B cell (primary cell): ENCODE measurements around the gene PTPRG. TPM values are rescaled to one million over a fixed set of nuclear protein-coding genes. Genes with fewer than 3 reads are reported as not detected.

Experiments used
- ATAC-seq: fragments of 200-7000 bp; cut with Tn5 transposase; one replicate; pipeline ENCODE4 v1.10.0; 2021; ENCODE audit warnings: low read depth, mild to moderate bottlenecking, moderate number of reproducible peaks, moderate library complexity
- CTCF ChIA-PET: fragments of 350-600 bp; sonication (Branson Sonifier 250); formaldehyde crosslinking; loops from one replicate; lab custom pipeline; 2021; ENCODE audit warnings: antibody characterized with exemption, inconsistent platforms; lab: Charles Lee
- POLR2A ChIA-PET: fragments of 350-600 bp; sonication (Branson Sonifier 250); formaldehyde crosslinking; loops from one replicate; lab custom pipeline; 2021; ENCODE audit warnings: antibody characterized with exemption; lab: Charles Lee
- DNase-seq: peaks from one replicate; pipeline ENCODE4 v3.0.0; 2013
- H2AFZ ChIP-seq: 2 replicates; pipeline ENCODE4 v1.6.1; 2012; ENCODE audit warnings: mild to moderate bottlenecking, low read depth, low read length; ENCODE audit not compliant: insufficient read depth, poor library complexity, severe bottlenecking
- H3K27ac ChIP-seq, 2 donors: 1 replicate in 1 of 2; 2 replicates in 1 of 2; pipeline ENCODE4 v1.5.1; 2012 to 2013; ENCODE audit warnings: low read length in 2 of 2, mild to moderate bottlenecking in 2 of 2, moderate library complexity in 1 of 2
- H3K27me3 ChIP-seq, 4 experiments: fragments of 200-600 bp in 1 of 4; sonication (generic) in 1 of 4; replicated peaks in 1 of 4; 1 replicate in 2 of 4; 2 replicates in 2 of 4; pipeline versions ENCODE4 v1.6.1 to v1.7.0; 2013 to 2016; ENCODE audit warnings: low read length in 3 of 4, mild to moderate bottlenecking in 2 of 4, mixed read lengths in 1 of 4, moderate library complexity in 1 of 4; ENCODE audit not compliant: insufficient read depth in 4 of 4, control insufficient read depth in 3 of 4; ENCODE audit errors: control extremely low read depth in 1 of 4
- H3K36me3 ChIP-seq, 2 experiments: replicated peaks in 1 of 2; 1 replicate in 1 of 2; 2 replicates in 1 of 2; pipeline versions ENCODE4 v1.6.1 to v1.7.1; 2013; ENCODE audit warnings: low read length in 1 of 2; ENCODE audit not compliant: insufficient read depth in 2 of 2, control insufficient read depth in 1 of 2; ENCODE audit errors: control extremely low read depth in 1 of 2, extremely low read depth in 1 of 2
- H3K4me1 ChIP-seq, 2 donors: fragments of 200-600 bp in 1 of 2; sonication (generic) in 1 of 2; 1 replicate in 1 of 2; 2 replicates in 1 of 2; pipeline versions ENCODE4 v1.5.1 to v1.6.1; 2013 to 2017; ENCODE audit warnings: low read length in 2 of 2; ENCODE audit not compliant: control insufficient read depth in 2 of 2, insufficient read depth in 2 of 2
- H3K4me2 ChIP-seq: replicated peaks from 2 replicates; pipeline ENCODE3; 2012; ENCODE audit warnings: mild to moderate bottlenecking, low read depth, low read length; ENCODE audit not compliant: poor library complexity, severe bottlenecking
- H3K4me3 ChIP-seq, 5 experiments: fragments of 200-600 bp in 1 of 5; sonication (generic) in 1 of 5; 1 replicate in 3 of 5; 2 replicates in 2 of 5; pipeline versions ENCODE4 v1.5.1 to v1.7.0; 2011 to 2016; ENCODE audit warnings: low read length in 4 of 5, mild to moderate bottlenecking in 4 of 5, low read depth in 2 of 5, control low read depth in 1 of 5, moderate library complexity in 1 of 5; ENCODE audit not compliant: insufficient read depth in 1 of 5; ENCODE audit errors: control extremely low read depth in 1 of 5, extremely low read depth in 1 of 5
- H3K79me2 ChIP-seq: fragments of 200-600 bp; sonication (generic); one replicate; pipeline ENCODE4 v1.6.0; 2016; ENCODE audit warnings: low read length; ENCODE audit not compliant: control insufficient read depth, insufficient read depth
- H3K9ac ChIP-seq: fragments of 200-600 bp; sonication (generic); 2 replicates; pipeline ENCODE4 v1.6.1; 2017; ENCODE audit warnings: mild to moderate bottlenecking, low read length, moderate library complexity
- H3K9me3 ChIP-seq, 3 donors: one replicate each; pipeline versions ENCODE4 v1.6.1 to v1.7.1; 2013; ENCODE audit warnings: low read length in 2 of 3; ENCODE audit not compliant: control insufficient read depth in 2 of 3, insufficient read depth in 1 of 3; ENCODE audit errors: control extremely low read depth in 1 of 3
- H4K20me1 ChIP-seq: 2 replicates; pipeline ENCODE4 v1.6.0; 2012; ENCODE audit warnings: mild to moderate bottlenecking, low read length; ENCODE audit not compliant: insufficient read depth, control insufficient read depth, poor library complexity, severe bottlenecking
- H3K27ac Mint-ChIP-seq: one replicate; pipeline ENCODE4 v1.8.0; 2021; ENCODE audit warnings: mixed read lengths
- H3K27me3 Mint-ChIP-seq: one replicate; pipeline ENCODE4 v1.8.0; 2021; ENCODE audit warnings: mixed read lengths
- H3K4me1 Mint-ChIP-seq: one replicate; pipeline ENCODE4 v1.8.0; 2021; ENCODE audit warnings: mixed read lengths
- H3K4me3 Mint-ChIP-seq: one replicate; pipeline ENCODE4 v1.8.0; 2021; ENCODE audit warnings: mixed read lengths
- H3K9me3 Mint-ChIP-seq: one replicate; pipeline ENCODE4 v1.8.0; 2022; ENCODE audit warnings: mixed read lengths; ENCODE audit not compliant: insufficient read depth
- CTCF ChIP-seq: fragments of 200-600 bp; IDR thresholded peaks from one replicate; pipeline ENCODE4 v1.8.0; 2022; ENCODE audit warnings: antibody characterized with exemption, mild to moderate bottlenecking
- EZH2 ChIP-seq: IDR thresholded peaks from 2 replicates; pipeline ENCODE4 v1.6.1; 2012; ENCODE audit warnings: borderline replicate concordance, low read depth, mild to moderate bottlenecking, moderate library complexity, low read length; ENCODE audit not compliant: insufficient read depth, poor library complexity, severe bottlenecking
- WGBS: methylation state at CpG from one replicate; pipeline ENCODE4 v1.1.5; 2013; ENCODE audit warnings: missing lambda C conversion rate; ENCODE audit not compliant: insufficient coverage; 5-methylcytosine and 5-hydroxymethylcytosine counted together
- intact Hi-C: fragments of 100-400 bp; cut with micrococcal nuclease; formaldehyde crosslinking; loops from one replicate; pipeline ENCODE4 v1.10.0; 2022
- polyA plus RNA-seq: library from polyadenylated mRNA; depleted of rRNA; stranded (reverse); fragments of >200 nt; gene quantifications from 2 replicates; pipeline ENCODE4 v1.2.3, GENCODE V29; 2012
- total RNA-seq, 2 donors: library from RNA; stranded (reverse); fragments of 120-200 nt in 1 of 2; gene quantifications; 1 replicate in 1 of 2; 2 replicates in 1 of 2; pipeline versions ENCODE4 v1.2.3 to v1.2.4, GENCODE V29; 2013 to 2022

The PTPRG gene
- total and polyA plus RNA-seq, 2 donors (not counting 1 experiment from before 2014, with no cell fraction given): 0.12 to 1.3 TPM

- TF ChIP-seq EZH2 (no peak), CTCF (no peak)
Measured at GRCh38 chr3:62131620-62132019, 570.2 kb downstream of the PTPRG start.

GRCh38 chr3:62132027-62132602 is 570.7 kb downstream of the PTPRG start:
- H3K9me3 Mint-ChIP-seq: no peaks in the 10 kb centered on the region
- TF ChIP-seq CTCF: no peak
- TF ChIP-seq EZH2: no peak
- POLR2A ChIA-PET: no interaction called here
- Histone ChIP-seq H3K36me3 (no peaks in the 10 kb centered on the region), H3K9ac (no peak overlapping the region), H3K4me2 (no peak overlapping the region), H2AFZ (no peak overlapping the region), H4K20me1 (no peaks in the 10 kb centered on the region), H3K4me3 (no peak overlapping the region), H3K27me3 (no peaks in the 10 kb centered on the region), H3K27ac (no peak overlapping the region), H3K4me1 (no peaks in the 10 kb centered on the region), H3K9me3 (peaks cover 0 to 1% (median 0%) of the 10 kb centered on the region in 3 donors), H3K79me2 (no peaks in the 10 kb centered on the region)
- intact Hi-C loops: no loop called here
- no peak overlapping the region for H3K4me3 Mint-ChIP-seq
- H3K27ac Mint-ChIP-seq: no peak overlapping the region
- no peak for ATAC-seq
- WGBS: no CpG with 5 or more reads among the region's 3 CpGs
- no peaks in the 10 kb centered on the region for H3K4me1 Mint-ChIP-seq
- DNase-seq: no peak
- peaks cover 7% of the 10 kb centered on the region for H3K27me3 Mint-ChIP-seq
- CTCF ChIA-PET: no interaction called here

More at GRCh38 chr3:62131620-62132019, 570.2 kb downstream of the PTPRG start:
- Mint-ChIP-seq H3K9me3 (no peaks in the 10 kb centered on the region), H3K27me3 (peaks cover 4% of the 10 kb centered on the region), H3K4me1 (no peaks in the 10 kb centered on the region), H3K27ac (no peak overlapping the region), H3K4me3 (no peak overlapping the region)
- H3K4me3 ChIP-seq: no peak overlapping the region
- DNase-seq (no peak), ATAC-seq (no peak)
- H3K27me3 ChIP-seq: no peaks in the 10 kb centered on the region
- H2AFZ ChIP-seq: no peak overlapping the region
- intact Hi-C loops: no loop called here
- no CpG with 5 or more reads among the region's 3 CpGs for WGBS
- ChIA-PET CTCF (no interaction called here), POLR2A (no interaction called here)
- H4K20me1 ChIP-seq: no peaks in the 10 kb centered on the region
- no peaks in the 10 kb centered on the region for H3K36me3 ChIP-seq
- H3K4me2 ChIP-seq: no peak overlapping the region
- no peaks in the 10 kb centered on the region for H3K4me1 ChIP-seq
- H3K9me3 ChIP-seq: peaks cover 0 to 1% (median 0%) of the 10 kb centered on the region in 3 donors
- H3K79me2 ChIP-seq: no peaks in the 10 kb centered on the region
- no peak overlapping the region for H3K27ac ChIP-seq
- no peak overlapping the region for H3K9ac ChIP-seq
